T-helper 1 cell (primary cell): ENCODE results near the gene FAM120C.

Experiments
- DNase-seq, 5 donors: peaks; one replicate each; pipeline ENCODE4 v3.0.0-alpha.2; 2012 to 2020

Gene FAM120C

DNA sequence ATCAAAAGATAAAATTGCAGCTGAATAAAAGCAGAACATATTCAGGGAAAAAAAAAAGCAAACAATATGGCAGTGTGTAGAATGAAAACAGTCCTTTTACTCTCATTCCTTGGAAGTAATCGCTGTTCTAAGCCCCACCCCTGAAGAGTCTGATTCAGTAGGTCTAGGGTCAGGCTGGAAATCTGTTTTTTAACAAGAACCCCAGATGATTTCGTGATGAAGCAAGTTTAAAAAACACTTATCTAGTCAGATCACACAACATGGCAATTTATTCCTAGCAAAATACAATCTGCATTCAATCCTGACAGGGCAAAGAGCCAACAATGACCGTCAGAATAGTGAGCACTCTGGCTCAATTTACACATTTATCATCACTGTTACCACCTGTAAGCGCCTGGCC is 16.1 kb downstream of the FAM120C start:
- no peak for DNase-seq

- DNase-seq = no peak
Observed at GRCh38 chrX:54157561-54157960, 25.5 kb downstream of the FAM120C start.

DNA sequence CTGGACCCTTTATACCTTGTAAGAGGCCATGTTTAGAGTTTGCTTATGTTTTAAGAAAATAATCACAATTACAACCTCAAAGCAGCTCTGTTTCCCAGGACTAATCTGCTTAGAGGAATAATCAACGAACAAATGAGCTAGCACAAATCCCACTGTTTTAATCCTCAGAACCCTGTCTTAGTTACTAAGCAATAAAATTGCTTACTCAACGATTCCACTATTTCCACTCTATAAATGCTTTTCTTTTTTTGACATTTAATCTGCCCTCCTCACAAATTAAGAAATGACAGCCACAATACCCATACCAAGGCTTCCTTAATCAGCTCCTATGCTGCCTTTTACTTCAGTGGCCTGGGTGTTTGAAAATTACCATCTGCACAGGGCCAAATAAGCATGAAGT is 48.8 kb downstream of the FAM120C start:
- no peak for DNase-seq

DNA sequence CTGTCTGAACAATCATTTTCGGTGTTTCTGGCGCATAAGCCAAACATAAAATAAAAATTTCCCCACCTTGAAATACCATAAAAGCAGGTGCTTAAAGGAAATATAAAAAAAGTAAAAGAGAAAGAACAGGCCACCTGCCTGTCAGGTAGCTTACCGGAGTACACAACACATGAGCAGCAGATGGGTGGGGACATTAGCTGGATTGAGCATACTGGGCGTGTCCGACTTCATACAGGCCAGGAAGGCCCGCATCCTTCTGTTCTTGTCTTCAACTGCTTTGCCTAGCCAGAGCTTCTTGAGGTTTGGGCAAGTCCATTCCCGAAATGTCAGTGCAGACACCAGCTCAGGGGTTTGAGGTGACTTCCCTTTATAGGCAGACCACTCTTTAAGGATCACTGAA is 66.7 kb downstream of the FAM120C start:
- DNase-seq = no peak

DNA sequence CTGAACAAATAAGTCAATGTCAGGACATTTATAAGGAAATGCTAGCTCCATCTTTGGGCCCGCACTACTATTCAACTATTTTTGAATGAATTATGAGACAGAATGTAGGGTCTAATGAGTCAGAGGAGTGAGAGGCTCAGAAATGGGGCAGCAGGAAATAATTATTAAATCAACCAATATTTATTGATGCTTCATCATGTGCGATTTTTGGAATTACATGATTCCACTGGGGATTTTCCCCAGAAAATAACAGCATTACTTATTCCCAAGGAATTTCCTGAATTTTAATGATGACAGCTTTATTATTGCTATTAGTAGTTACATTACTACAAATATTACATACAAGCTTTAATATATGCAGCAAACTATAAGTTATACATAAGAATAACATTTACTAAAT is 89.5 kb downstream of the FAM120C start:
- no peak for DNase-seq

DNA sequence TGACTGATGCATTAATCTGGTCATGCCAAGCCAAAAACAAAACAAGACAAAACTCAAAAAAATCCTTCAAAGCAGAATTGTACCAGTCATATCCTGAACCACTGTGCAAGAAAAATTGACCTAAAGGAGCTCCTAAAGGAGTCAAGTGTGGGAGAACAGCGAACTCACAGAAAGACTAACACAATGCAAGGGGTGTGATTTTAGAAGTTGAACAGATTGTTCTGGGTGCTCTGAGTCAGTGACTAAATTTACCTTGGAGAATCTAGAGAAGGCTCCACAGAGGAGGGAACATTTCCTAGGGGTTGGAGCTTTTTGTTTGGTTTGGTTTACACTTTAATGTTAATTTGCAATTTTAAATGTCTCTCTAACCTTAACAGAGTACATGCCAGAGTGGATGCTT is 89.9 kb downstream of the FAM120C start:
- no peak for DNase-seq

GRCh38 chrX:54090880-54091279 is 92.2 kb downstream of the FAM120C start:
- DNase-seq = no peak

DNA sequence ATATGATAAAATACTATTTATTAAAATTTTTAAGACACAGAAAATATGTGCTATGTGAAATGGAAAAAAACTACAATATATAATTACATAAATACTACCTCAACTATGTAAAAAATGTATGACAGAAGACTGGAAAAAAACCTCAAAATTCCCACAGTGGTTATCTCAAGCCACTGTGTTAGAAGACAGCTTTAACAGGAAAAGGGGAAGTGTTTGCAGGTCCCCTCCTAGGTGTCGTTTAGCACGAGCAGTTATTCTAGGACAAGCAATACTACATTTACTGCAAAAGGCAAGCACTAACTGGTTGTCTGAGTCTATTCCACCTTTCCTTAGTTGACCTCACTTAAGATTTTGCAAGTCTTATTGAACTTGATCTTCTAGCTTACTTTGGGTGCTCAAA is 93.9 kb downstream of the FAM120C start:
- DNase-seq = no peak

DNA sequence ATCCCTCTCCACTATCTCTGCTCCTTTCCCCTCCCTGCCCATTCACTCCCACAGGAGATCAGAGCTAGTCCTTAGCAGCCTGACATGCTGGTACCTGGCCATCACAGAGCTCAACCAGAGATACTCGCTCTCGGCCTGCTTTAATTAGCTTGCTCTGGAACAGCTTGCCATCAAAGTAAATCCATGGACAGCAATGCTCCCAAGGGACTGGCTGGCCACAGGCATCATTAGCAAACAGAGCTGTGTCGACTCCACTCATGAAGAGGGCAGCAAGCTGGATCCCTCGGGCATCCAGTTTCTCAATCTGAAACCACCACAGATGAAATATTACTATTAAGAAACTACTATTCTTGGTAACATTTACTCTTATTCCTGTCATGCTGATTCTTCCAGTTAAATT is 95.4 kb downstream of the FAM120C start:
- DNase-seq = no peak

GRCh38 chrX:54085666-54086065 is 97.4 kb downstream of the FAM120C start:
- DNase-seq = no peak

DNA sequence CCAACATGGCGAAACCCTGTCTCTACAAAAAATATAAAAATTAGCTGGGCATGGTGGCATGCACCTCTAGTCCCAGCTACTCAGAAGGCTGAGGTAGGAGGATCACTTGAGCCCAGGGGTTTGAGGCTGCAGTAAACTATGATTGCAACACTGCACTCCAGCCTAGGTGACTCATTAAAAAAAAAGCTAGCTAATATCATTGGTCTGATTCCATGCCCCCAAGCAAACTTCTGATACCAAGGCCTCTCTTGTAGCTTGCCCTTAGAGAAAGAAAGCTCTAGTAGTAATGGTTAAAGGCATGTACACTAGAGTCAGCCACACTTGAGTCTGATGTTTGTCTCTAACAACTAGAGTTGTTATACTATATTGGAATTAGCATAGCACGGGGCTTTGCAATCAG is 106.2 kb downstream of the FAM120C start:
- no peak for DNase-seq

GRCh38 chrX:54074826-54075225 is 108.2 kb downstream of the FAM120C start:
- DNase-seq = no peak

DNA sequence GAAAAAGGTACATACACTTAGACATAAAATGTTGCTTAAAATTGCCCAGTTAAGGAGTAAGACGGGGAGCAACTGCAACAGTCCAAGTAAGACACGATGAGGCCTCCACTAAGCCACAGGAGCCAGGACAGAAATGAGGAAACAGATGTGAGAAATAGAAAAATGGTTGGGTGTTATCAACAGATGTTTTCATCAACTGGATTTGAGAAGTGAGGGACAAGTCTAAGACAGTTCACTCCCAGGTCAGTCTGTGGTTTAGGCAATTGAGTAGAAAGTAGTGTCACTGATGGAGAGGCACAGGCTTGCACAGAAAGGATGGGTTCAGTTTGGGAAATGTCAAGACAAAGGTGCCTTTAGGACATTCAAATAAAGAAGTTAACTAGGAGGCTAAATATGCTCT is 115.3 kb downstream of the FAM120C start:
- DNase-seq = no peak

DNA sequence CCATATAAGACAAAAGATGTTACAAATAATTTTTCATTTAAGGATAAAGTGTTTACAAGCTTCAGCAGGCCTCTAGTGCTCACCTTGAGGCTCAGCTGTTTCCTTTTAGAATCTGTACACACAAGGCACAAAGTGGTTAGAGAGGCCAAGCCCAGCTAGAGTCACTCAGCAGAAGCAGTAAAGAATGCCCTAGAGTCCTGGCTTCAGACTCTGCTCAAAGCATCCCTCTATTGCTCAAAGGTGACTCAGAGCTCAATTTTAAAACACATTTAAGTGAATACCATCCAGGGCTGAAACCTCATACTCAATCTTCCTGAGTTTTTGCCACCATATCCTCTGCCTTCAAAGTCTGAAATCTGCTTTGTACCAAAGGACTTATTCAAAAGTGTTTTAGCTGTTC is 116.2 kb downstream of the FAM120C start:
- no peak for DNase-seq

- no peak for DNase-seq
Observed at GRCh38 chrX:54064564-54064963, 118.5 kb downstream of the FAM120C start.

GRCh38 chrX:54063361-54063760 is 119.7 kb downstream of the FAM120C start:
- no peak for DNase-seq

DNA sequence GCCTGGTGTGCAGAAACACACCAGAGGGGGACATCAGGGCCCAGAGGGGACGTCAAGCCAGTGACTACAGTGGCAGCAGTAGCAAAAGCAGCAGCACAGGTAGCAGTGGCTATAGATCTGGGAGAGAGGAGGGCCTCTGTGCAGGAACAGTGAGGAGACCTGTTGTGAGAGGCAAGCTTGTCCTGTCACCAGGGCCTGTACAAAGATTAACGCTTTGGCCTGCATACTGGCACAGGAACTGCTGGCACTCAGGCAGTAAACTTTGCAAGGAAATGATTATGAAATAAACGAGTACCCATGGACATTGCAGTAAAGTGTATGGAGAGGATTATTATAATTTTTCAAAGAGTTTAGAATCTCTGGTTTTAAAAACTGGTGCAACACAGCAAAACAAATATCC is 133.3 kb downstream of the FAM120C start:
- no peak for DNase-seq

DNA sequence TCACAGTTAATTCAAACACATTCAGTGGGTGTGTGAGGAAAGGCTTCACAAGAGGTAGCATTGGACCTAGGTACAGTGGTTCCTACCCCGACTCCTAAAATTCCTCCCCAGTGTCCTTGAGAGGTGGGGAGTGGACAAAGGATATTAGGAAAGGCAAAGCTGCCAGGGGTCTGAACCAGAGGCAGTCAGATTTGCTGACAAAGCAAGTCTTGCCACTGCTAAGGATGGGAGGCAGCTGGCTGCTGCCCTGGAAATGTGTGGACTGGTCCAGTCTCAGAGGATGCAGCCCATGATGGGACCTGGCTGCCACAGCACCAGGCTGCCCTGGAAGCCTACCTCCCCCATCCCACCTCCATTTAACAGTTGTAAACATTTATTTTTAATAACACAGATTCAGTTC is 134.6 kb downstream of the FAM120C start:
- DNase-seq = no peak

DNA sequence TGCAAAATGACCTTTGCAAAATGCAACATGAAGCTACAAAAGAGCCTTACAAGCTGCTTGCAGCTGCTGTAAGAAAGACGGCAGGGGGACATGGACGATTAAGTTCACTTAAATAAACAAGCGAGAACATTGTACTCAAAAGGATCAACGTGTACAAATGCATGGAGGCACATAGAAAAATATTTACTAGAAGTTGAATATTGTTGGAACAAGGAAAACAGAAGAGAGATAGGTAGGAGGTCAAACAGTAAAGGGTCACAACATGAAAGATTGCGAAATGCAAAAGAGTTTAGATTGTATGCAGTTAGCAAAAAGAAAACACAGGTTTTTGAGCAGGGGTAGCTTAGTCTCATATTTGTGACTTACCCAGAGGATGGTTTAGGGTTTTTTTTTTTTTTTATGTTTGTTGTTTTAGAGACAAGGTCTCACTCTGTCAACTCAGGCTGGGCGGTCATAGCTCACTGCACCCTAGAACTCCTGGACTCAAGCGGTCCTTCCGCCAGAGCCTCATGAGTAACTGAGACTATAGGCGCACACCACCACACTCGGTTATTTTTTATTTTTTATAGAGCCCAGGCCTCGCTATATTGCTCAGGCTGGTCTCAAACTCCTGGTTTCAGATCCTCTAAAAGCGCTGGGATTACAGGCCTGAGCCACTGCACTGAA is 137.4 kb downstream of the FAM120C start:
- DNase-seq = no peak

GRCh38 chrX:54044877-54045338 is 138.1 kb downstream of the FAM120C start:
- no peak for DNase-seq

GRCh38 chrX:54044126-54044876 is 138.8 kb downstream of the FAM120C start, which contains the start of gene PHF8:
TSS of gene PHF8 (minus strand) at chrX:54044473. CDS start at chrX:54042728, 1,745 bp downstream.
- DNase-seq = peak; percentile 89 to 96 (median 93)

DNA sequence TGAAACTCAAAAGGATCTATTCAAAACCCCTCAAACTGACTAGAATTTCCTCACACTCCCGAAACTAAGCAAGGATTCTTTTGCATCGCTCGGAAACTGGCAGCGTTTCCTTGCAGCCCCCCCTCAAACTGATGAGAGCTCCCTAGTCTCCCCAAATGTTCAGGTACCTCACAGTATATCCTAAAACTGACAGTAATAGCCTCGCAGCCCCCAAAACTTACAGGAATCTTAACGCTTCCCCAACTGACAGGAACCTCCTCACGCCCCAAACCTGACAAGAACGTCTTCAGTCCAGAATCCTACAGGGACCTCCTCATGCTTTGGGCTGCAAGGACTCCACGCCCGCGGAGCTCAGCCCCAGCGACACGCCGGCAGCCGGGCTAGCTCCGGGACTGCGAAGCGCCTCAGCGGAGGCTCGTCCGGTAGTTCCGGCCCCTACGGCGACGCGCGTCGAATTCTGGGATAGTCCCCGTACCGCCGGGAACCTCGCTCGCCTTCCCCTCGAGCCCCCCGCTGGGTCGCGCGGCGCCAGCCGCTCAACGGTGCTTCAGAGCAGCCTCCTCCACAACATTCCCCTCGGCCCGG is 139.4 kb downstream of the FAM120C start:
- DNase-seq = peak; percentile 12 to 45 (median 19)

GRCh38 chrX:54043056-54043455 is 140.0 kb downstream of the FAM120C start:
- no peak for DNase-seq

GRCh38 chrX:54042609-54043021 is 140.4 kb downstream of the FAM120C start:
- peak; percentile 7 to 33 (median 25) for DNase-seq
